Globus pallidus (tissue), 1 donor: Measurements from ENCODE around the gene TAF1A.

Experiments used
- DNase-seq: peaks from one replicate; pipeline ENCODE4 v3.0.0-alpha.2; 2015; ENCODE audit warnings: low spot score

The TAF1A gene

GRCh38 chr1:222535455-222535854 is 54.3 kb downstream of the TAF1A start:
- no peak for DNase-seq

GRCh38 chr1:222530852-222531251 is 58.9 kb downstream of the TAF1A start:
- DNase-seq = no peak

GRCh38 chr1:222529916-222530315 is 59.8 kb downstream of the TAF1A start:
- DNase-seq = no peak

GRCh38 chr1:222529181-222529580 is 60.6 kb downstream of the TAF1A start:
- DNase-seq = no peak

- DNase-seq = no peak
Observed at GRCh38 chr1:222525951-222526350, 63.8 kb downstream of the TAF1A start.

- no peak for DNase-seq
Observed at GRCh38 chr1:222523852-222524251, 65.9 kb downstream of the TAF1A start.

GRCh38 chr1:222522105-222522915 is 67.4 kb downstream of the TAF1A start:
- DNase-seq = no peak

GRCh38 chr1:222521299-222522104 is 68.2 kb downstream of the TAF1A start:
- no peak for DNase-seq
